Neuronal stem cell (in vitro differentiated cells): ENCODE measurements around the gene GBP7.

Experiments used
- DNase-seq: peaks from one replicate; pipeline ENCODE4 v3.0.0-alpha.2; 2013; ENCODE audit warnings: low spot score
- H2AFZ ChIP-seq: one replicate; pipeline ENCODE4 v1.6.1; 2013; ENCODE audit warnings: mild to moderate bottlenecking, low read length, inconsistent platforms
- H2AK5ac ChIP-seq: 2 replicates; pipeline ENCODE4 v1.6.1; 2013; ENCODE audit warnings: low read depth, mild to moderate bottlenecking, inconsistent platforms, low read length, moderate library complexity, mixed read lengths
- H2BK120ac ChIP-seq: 2 replicates; pipeline ENCODE4 v1.6.1; 2013; ENCODE audit warnings: low read depth, mild to moderate bottlenecking, inconsistent platforms, low read length, moderate library complexity, mixed read lengths
- H2BK12ac ChIP-seq: one replicate; pipeline ENCODE4 v1.6.1; 2013; ENCODE audit warnings: low read length, inconsistent platforms
- H2BK15ac ChIP-seq: 2 replicates; pipeline ENCODE4 v1.6.1; 2013; ENCODE audit warnings: mild to moderate bottlenecking, low read length, inconsistent platforms, mixed read lengths
- H2BK5ac ChIP-seq: one replicate; pipeline ENCODE4 v1.6.1; 2013; ENCODE audit warnings: inconsistent platforms, mild to moderate bottlenecking, low read length, moderate library complexity
- H3K14ac ChIP-seq: one replicate; pipeline ENCODE4 v1.6.1; 2013; ENCODE audit warnings: low read length, inconsistent platforms
- H3K18ac ChIP-seq: 2 replicates; pipeline ENCODE4 v1.6.1; 2013; ENCODE audit warnings: low read length, inconsistent platforms
- H3K23ac ChIP-seq: 2 replicates; pipeline ENCODE4 v1.6.1; 2013; ENCODE audit warnings: low read depth, mild to moderate bottlenecking, mixed read lengths, low read length, inconsistent platforms; ENCODE audit not compliant: poor library complexity
- H3K27ac ChIP-seq: replicated peaks from 3 replicates; pipeline ENCODE4 v1.5.1; 2013; ENCODE audit warnings: low read length, inconsistent platforms
- H3K27me3 ChIP-seq, 3 experiments: 2 replicates each; pipeline ENCODE4 v1.6.1; 2013; ENCODE audit warnings: low read length in 3 of 3, mild to moderate bottlenecking in 2 of 3, inconsistent platforms in 1 of 3, low read depth in 1 of 3, mixed read lengths in 1 of 3, moderate library complexity in 1 of 3; ENCODE audit not compliant: control insufficient read depth in 3 of 3, insufficient read depth in 3 of 3
- H3K36me3 ChIP-seq, 2 donors: replicated peaks in 1 of 2; 2 replicates each; pipeline ENCODE4 v1.6.1; 2013; ENCODE audit warnings: low read length in 2 of 2; ENCODE audit not compliant: control insufficient read depth in 2 of 2, insufficient read depth in 2 of 2
- H3K4ac ChIP-seq: 2 replicates; pipeline ENCODE4 v1.6.1; 2013; ENCODE audit warnings: inconsistent platforms, mild to moderate bottlenecking, low read length, moderate library complexity
- H3K4me1 ChIP-seq, 2 donors: 1 replicate in 1 of 2; 2 replicates in 1 of 2; pipeline ENCODE4 v1.6.1; 2013; ENCODE audit warnings: low read length in 2 of 2, low read depth in 1 of 2; ENCODE audit not compliant: control insufficient read depth in 2 of 2, insufficient read depth in 1 of 2
- H3K4me2 ChIP-seq: one replicate; pipeline ENCODE4 v1.6.1; 2013; ENCODE audit warnings: mild to moderate bottlenecking, low read length, inconsistent platforms; ENCODE audit not compliant: insufficient read depth, poor library complexity, severe bottlenecking
- H3K4me3 ChIP-seq, 2 donors: 2 replicates each; pipeline ENCODE4 v1.5.1; 2013; ENCODE audit warnings: low read length in 2 of 2, mild to moderate bottlenecking in 2 of 2, inconsistent platforms in 1 of 2, moderate library complexity in 1 of 2
- H3K79me1 ChIP-seq: one replicate; pipeline ENCODE4 v1.6.1; 2013; ENCODE audit warnings: low read depth, mild to moderate bottlenecking, inconsistent platforms, low read length, moderate library complexity
- H3K9ac ChIP-seq: one replicate; pipeline ENCODE4 v1.6.1; 2013; ENCODE audit warnings: mild to moderate bottlenecking, low read depth, low read length, inconsistent platforms; ENCODE audit not compliant: poor library complexity
- H3K9me3 ChIP-seq, 2 donors: replicated peaks in 1 of 2; 2 replicates each; pipeline versions ENCODE3 to v1.6.1; 2013; ENCODE audit warnings: low read length in 2 of 2, mild to moderate bottlenecking in 2 of 2, inconsistent platforms in 1 of 2, low read depth in 1 of 2, mixed read lengths in 1 of 2, moderate library complexity in 1 of 2; ENCODE audit not compliant: control insufficient read depth in 2 of 2, insufficient read depth in 1 of 2
- H4K8ac ChIP-seq: one replicate; pipeline ENCODE4 v1.6.1; 2013; ENCODE audit warnings: low read depth, mild to moderate bottlenecking, inconsistent platforms, low read length, moderate library complexity
- H4K91ac ChIP-seq: one replicate; pipeline ENCODE4 v1.6.1; 2013; ENCODE audit warnings: low read length, low read depth, mild to moderate bottlenecking, inconsistent platforms; ENCODE audit not compliant: poor library complexity
- WGBS, 2 donors: extraction: QIAGEN DNeasy Blood & Tissue Kit; methylation state at CpG; one replicate each; pipeline ENCODE4 v1.1.7; 2013; ENCODE audit warnings: missing lambda C conversion rate in 2 of 2, mixed read lengths in 1 of 2; ENCODE audit not compliant: insufficient read length in 2 of 2, insufficient replicate concordance in 1 of 2; ENCODE audit errors: extremely low coverage in 2 of 2; 5-methylcytosine and 5-hydroxymethylcytosine counted together

The GBP7 gene

DNA sequence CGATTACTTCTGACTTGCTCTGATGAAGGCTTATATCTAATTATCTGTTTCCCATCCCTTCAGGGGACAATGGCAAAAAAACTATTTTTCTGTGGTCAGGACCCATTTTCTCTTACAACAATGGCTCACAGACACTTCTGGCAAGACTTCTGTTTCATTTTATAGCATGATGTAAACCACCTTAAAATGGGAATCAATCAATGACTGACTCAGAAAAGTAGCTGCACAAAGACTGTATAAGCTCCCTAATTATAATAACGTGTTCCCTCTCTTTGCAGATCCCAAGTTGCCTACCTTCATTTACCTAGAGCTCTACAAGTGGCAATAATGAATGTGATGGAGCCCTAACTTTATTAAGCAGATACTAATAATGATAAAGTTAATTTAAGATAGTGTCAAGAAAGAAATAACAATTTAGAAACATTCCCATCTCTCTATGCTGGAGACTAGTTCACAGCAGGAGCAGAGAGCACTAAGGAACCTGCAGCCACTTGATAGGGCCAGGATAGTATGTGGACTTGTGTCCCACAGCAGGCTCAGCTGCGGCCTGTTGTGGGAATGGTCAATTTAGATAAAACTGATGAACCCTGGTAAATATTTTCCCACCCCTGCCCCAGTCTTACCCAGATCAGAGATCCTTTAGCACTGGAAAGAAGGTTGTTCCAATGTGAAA is 50.4 kb downstream of the GBP7 start:
- no peak overlapping the region for H3K9ac ChIP-seq
- H3K27ac ChIP-seq = no peak overlapping the region
- no peak overlapping the region for H3K4me3 ChIP-seq
- H4K91ac ChIP-seq = no peak overlapping the region
- no peak overlapping the region for H3K4me2 ChIP-seq
- no peaks in the 10 kb centered on the region for H3K36me3 ChIP-seq
- no peak overlapping the region for H2BK12ac ChIP-seq
- no peak overlapping the region for H3K14ac ChIP-seq
- peak overlapping the region; percentile 15 for H2AFZ ChIP-seq
- H2BK120ac ChIP-seq = no peak overlapping the region
- no peak overlapping the region for H3K23ac ChIP-seq
- H3K4me1 ChIP-seq = no peaks in the 10 kb centered on the region
- H2BK15ac ChIP-seq = no peak overlapping the region
- H4K8ac ChIP-seq = no peak overlapping the region
- H2BK5ac ChIP-seq = no peak overlapping the region
- no peak overlapping the region for H3K18ac ChIP-seq
- no peak for DNase-seq
- no peak overlapping the region for H3K4ac ChIP-seq
- no CpG with 5 or more reads among the region's 3 CpGs for WGBS, 2 donors
- no peaks in the 10 kb centered on the region for H3K9me3 ChIP-seq
- H2AK5ac ChIP-seq = no peak overlapping the region
- H3K79me1 ChIP-seq = no peaks in the 10 kb centered on the region
- H3K27me3 ChIP-seq = no peaks in the 10 kb centered on the region

DNA sequence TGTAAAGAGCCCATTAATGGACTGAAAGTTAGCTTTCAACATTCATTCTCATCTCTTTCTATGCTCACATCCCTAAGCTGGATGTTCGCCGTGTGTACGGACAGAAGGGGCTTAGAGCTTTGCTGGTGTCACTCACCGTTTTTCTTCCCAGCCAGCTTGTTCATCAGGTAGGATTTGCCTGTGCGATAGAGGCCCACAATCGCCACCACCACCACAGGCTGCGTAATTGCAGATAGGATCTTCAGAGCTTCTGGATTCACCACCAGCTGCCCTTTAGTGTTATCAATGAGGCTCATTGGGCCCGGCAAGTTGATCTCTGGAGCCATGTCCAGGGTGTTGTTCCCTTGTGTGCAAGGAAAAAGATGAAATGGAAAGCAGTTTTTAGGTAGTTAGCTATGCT is 54.2 kb downstream of the GBP7 start:
- no peaks in the 10 kb centered on the region for H3K4me1 ChIP-seq
- no peak overlapping the region for H2AK5ac ChIP-seq
- H3K79me1 ChIP-seq = no peaks in the 10 kb centered on the region
- H2BK5ac ChIP-seq = no peak overlapping the region
- H2BK15ac ChIP-seq = no peak overlapping the region
- H3K4me3 ChIP-seq = no peak overlapping the region
- no peak overlapping the region for H3K9ac ChIP-seq
- H3K18ac ChIP-seq = no peak overlapping the region
- H3K4me2 ChIP-seq = no peak overlapping the region
- H3K9me3 ChIP-seq = no peaks in the 10 kb centered on the region
- no peak overlapping the region for H3K23ac ChIP-seq
- no peaks in the 10 kb centered on the region for H3K36me3 ChIP-seq
- no peak overlapping the region for H4K8ac ChIP-seq
- DNase-seq = no peak
- no peak overlapping the region for H3K14ac ChIP-seq
- no peak overlapping the region for H2BK12ac ChIP-seq
- H2AFZ ChIP-seq = no peak overlapping the region
- H3K4ac ChIP-seq = no peak overlapping the region
- no CpG with 5 or more reads among the region's 8 CpGs for WGBS, 2 donors
- H3K27me3 ChIP-seq = no peaks in the 10 kb centered on the region
- no peak overlapping the region for H3K27ac ChIP-seq
- H2BK120ac ChIP-seq = no peak overlapping the region
- H4K91ac ChIP-seq = no peak overlapping the region

DNA sequence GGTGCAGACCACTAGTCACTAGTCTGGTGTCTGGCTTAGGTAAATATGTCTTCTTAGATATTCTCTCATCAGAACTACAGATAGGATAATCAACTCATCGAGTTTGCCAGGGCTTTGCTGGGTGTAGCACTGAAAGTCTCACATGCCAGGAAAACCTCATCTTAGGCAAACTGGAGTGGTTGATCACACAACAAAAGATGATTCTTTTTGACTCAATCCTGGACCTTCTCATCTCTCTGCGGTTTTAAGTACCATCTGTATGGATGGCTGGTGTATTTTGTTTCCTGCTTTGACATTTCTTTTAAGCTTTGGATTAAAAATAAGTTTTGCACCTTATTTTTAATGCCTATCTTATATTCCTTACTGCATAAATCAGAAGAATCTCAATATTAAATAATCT is 61.1 kb downstream of the GBP7 start:
- H3K27ac ChIP-seq = no peak overlapping the region
- H2BK15ac ChIP-seq = no peak overlapping the region
- no peak overlapping the region for H3K4me2 ChIP-seq
- no peak overlapping the region for H3K4ac ChIP-seq
- H2BK12ac ChIP-seq = no peak overlapping the region
- no peak overlapping the region for H3K9ac ChIP-seq
- WGBS, 2 donors = no CpG with 5 or more reads among the region's 2 CpGs
- no peak overlapping the region for H2AK5ac ChIP-seq
- H3K79me1 ChIP-seq = no peaks in the 10 kb centered on the region
- H3K4me3 ChIP-seq = no peak overlapping the region
- no peaks in the 10 kb centered on the region for H3K4me1 ChIP-seq
- H3K18ac ChIP-seq = no peak overlapping the region
- H3K27me3 ChIP-seq = no peaks in the 10 kb centered on the region
- no peak overlapping the region for H2BK5ac ChIP-seq
- H3K9me3 ChIP-seq = no peaks in the 10 kb centered on the region
- H2BK120ac ChIP-seq = no peak overlapping the region
- no peaks in the 10 kb centered on the region for H3K36me3 ChIP-seq
- no peak overlapping the region for H3K23ac ChIP-seq
- H3K14ac ChIP-seq = no peak overlapping the region
- DNase-seq = no peak
- no peak overlapping the region for H4K91ac ChIP-seq
- no peak overlapping the region for H4K8ac ChIP-seq
- H2AFZ ChIP-seq = no peak overlapping the region

DNA sequence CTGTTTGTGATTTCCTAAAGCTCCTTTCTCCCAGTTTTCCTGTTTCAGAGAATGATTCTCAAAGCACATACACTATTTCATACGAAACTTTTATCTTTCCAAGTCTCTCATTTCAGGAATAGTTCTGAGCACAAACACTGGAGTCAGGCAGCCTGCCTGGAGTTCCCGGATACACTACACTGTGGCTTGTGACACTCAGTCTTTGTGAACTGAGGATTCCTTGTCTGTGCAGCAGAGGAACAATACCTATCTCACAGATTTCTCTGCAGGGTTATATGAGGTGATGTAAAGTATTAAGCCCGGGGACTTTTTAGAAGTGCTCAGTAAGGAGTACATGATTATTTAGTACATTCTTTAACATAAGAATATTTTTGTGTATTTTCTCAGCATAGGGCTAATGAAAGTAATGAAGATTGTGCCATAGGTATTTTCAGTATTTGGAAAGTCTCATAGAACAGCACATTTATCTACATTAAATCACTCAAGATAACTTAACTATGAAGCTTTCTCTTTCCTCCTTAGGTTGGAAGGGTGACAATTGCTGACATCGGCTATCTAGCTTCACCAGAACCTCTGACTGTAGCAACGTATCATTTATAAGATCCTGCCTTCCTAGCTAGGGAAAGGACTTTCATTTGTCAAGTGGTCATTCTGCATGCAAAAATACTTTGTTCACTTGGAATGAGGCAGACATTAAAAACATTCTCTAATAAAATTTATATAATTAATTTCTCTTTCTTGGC is 62.8 kb downstream of the GBP7 start:
- Histone ChIP-seq H2BK12ac (no peak overlapping the region), H3K4me2 (no peak overlapping the region), H3K27ac (no peak overlapping the region), H3K18ac (no peak overlapping the region), H3K23ac (no peak overlapping the region), H3K14ac (no peak overlapping the region), H2BK15ac (no peak overlapping the region), H2BK120ac (no peak overlapping the region), H3K9me3 (no peaks in the 10 kb centered on the region), H3K79me1 (no peaks in the 10 kb centered on the region), H3K4ac (no peak overlapping the region), H4K8ac (no peak overlapping the region), H2AK5ac (no peak overlapping the region), H3K36me3 (no peaks in the 10 kb centered on the region), H3K4me3 (no peak overlapping the region), H4K91ac (no peak overlapping the region), H3K27me3 (no peaks in the 10 kb centered on the region), H2AFZ (no peak overlapping the region), H3K9ac (no peak overlapping the region), H2BK5ac (no peak overlapping the region), H3K4me1 (no peaks in the 10 kb centered on the region)
- DNase-seq = no peak
- WGBS, 2 donors = no CpG with 5 or more reads among the region's 5 CpGs
